IPS DF 4.7 (cell line): ENCODE data around the gene ZBTB7C.
"Not testable (repeated sequence)": the region's sequence is repeated elsewhere in the genome, so short reads cannot be mapped to it uniquely, and the experiment has no call there.

Experiments
- DNase-seq: peaks from one replicate; pipeline ENCODE4 v3.0.0-alpha.2; 2013; ENCODE audit warnings: low spot score; ENCODE audit errors: extremely low read depth

ZBTB7C gene

GRCh38 chr18:48408727-48409590 is at the start of gene ZBTB7C:
ZBTB7C (minus strand) TSS chr18:48409383.
- DNase-seq = no peak

GRCh38 chr18:48456838-48457237 is 47.7 kb upstream of the ZBTB7C start:
- DNase-seq = no peak

- DNase-seq = no peak
Observed at GRCh38 chr18:48455555-48456478, 46.6 kb upstream of the ZBTB7C start.

GRCh38 chr18:48454261-48454757 is 45.1 kb upstream of the ZBTB7C start:
- DNase-seq = no peak

- DNase-seq = no peak
Observed at GRCh38 chr18:48453330-48454066, 44.3 kb upstream of the ZBTB7C start.

GRCh38 chr18:48452861-48453323 is 43.7 kb upstream of the ZBTB7C start:
- no peak for DNase-seq

GRCh38 chr18:48450685-48451084 is 41.5 kb upstream of the ZBTB7C start:
- no peak for DNase-seq

- no peak for DNase-seq
Observed at GRCh38 chr18:48446582-48447225, 37.5 kb upstream of the ZBTB7C start.

- no peak for DNase-seq
Observed at GRCh38 chr18:48445540-48445939, 36.4 kb upstream of the ZBTB7C start.

GRCh38 chr18:48442761-48443160 is 33.6 kb upstream of the ZBTB7C start:
- no peak for DNase-seq

- DNase-seq = no peak
Observed at GRCh38 chr18:48441405-48441881, 32.3 kb upstream of the ZBTB7C start.

- no peak for DNase-seq
Observed at GRCh38 chr18:48440924-48441323, 31.7 kb upstream of the ZBTB7C start.

- DNase-seq = no peak
Observed at GRCh38 chr18:48436907-48437306, 27.7 kb upstream of the ZBTB7C start.

- not testable (repeated sequence) for DNase-seq
Observed at GRCh38 chr18:48434382-48434781, 25.2 kb upstream of the ZBTB7C start.

GRCh38 chr18:48433541-48433940 is 24.4 kb upstream of the ZBTB7C start:
- DNase-seq = no peak

GRCh38 chr18:48430150-48430549 is 21.0 kb upstream of the ZBTB7C start:
- no peak for DNase-seq

- DNase-seq = no peak
Observed at GRCh38 chr18:48428475-48429177, 19.4 kb upstream of the ZBTB7C start.

- no peak for DNase-seq
Observed at GRCh38 chr18:48422947-48423378, 13.8 kb upstream of the ZBTB7C start.

- DNase-seq = no peak
Observed at GRCh38 chr18:48419277-48420022, 10.3 kb upstream of the ZBTB7C start.
